Measurements from ENCODE around the gene FAF1. TPM values are rescaled to one million over a fixed set of nuclear protein-coding genes. Genes with fewer than 3 reads are reported as not detected.

Gene FAF1
- total and polyA plus RNA-seq, 9 of the 15 experiments (the other 6 are each of a cell fraction or from before 2014, with no cell fraction given), result 48.7 to 225 (median 118) TPM

- TF ChIP-seq PRPF4 (IDR thresholded peaks at IDR 0.05; ENCODE audit: insufficient read depth, low read depth, low read length, poor library complexity, severe bottlenecking) (peak; percentile 9), SUPT5H (IDR thresholded peaks at IDR 0.05) (no peak; the same call in 1 of the 2 replicates), ZNF589 (CRISPR knock-in tag; IDR thresholded peaks at IDR 0.05; ENCODE audit: low read depth) (no peak; the same call in 1 of the 2 replicates), HMG20A (CRISPR knock-in tag; conservative IDR thresholded peaks at IDR 0.05) (no peak), EP400 (IDR thresholded peaks at IDR 0.05) (peak; percentile 89; the same call in 1 of the 2 replicates), POLR3G (IDR thresholded peaks at IDR 0.05; ENCODE audit: extremely low read depth, insufficient read length, insufficient replicate concordance) (no peak), E2F4 (CRISPR knock-in tag; IDR thresholded peaks at IDR 0.05; ENCODE audit: low read depth) (peak; percentile 59; the same call in 1 of the 2 replicates), DACH1 (IDR thresholded peaks at IDR 0.05; ENCODE audit: partially characterized antibody) (no peak), KLF10 (CRISPR knock-in tag; IDR thresholded peaks at IDR 0.05) (no peak), ZNF318 (IDR thresholded peaks at IDR 0.05; ENCODE audit: borderline replicate concordance in 1 of 2, low read depth in 1 of 2) (no peak), STAT5B (CRISPR knock-in tag; IDR thresholded peaks at IDR 0.05) (no peak), USF2 (CRISPR knock-in tag; IDR thresholded peaks at IDR 0.05) (no peak), ZFP1 (CRISPR knock-in tag; IDR thresholded peaks at IDR 0.05) (no peak), GATA2 (CRISPR knock-in tag; IDR thresholded peaks at IDR 0.05) (peak; percentile 41; the same call in 1 of the 2 replicates), DLX4 (CRISPR knock-in tag; IDR thresholded peaks at IDR 0.05) (no peak), SNAPC5 (CRISPR knock-in tag; IDR thresholded peaks at IDR 0.05) (no peak), TAF7 (tag; IDR thresholded peaks at IDR 0.05) (peak; percentile 24; the same call in 1 of the 2 replicates)
Observed at GRCh38 chr1:50968821-50969610, 8.9 kb upstream of the FAF1 start (continued).

All from K562 (cell line).